SIG-M5 (cell line): ENCODE measurements around the gene PDE11A.
"Not testable (repeated sequence)": the region's sequence is repeated elsewhere in the genome, so short reads cannot be mapped to it uniquely, and the experiment has no call there.

ENCODE experiments used
- DNase-seq: peaks from one replicate; lab custom pipeline; 2025; lab: John Stamatoyannopoulos, UW

PDE11A gene

DNA sequence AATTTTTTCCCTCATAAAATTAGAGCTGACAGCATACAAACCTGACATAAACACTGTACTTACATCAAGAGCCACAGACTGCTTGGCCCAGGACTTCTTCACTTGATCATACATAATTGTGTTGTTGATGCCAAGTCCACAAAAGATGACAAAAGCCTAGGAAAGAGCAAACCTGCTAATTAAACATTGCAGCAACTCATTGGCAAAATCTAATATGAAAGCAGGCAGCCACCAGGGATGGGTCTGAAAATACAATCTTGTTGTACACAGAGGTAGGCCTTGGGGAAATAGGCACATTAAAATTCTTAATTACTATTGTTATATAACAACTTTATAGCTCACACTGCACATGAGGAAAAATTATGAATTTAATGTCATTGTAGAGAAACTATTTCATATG, 255.8 kb downstream of the PDE11A start:
- no peak for DNase-seq

DNA sequence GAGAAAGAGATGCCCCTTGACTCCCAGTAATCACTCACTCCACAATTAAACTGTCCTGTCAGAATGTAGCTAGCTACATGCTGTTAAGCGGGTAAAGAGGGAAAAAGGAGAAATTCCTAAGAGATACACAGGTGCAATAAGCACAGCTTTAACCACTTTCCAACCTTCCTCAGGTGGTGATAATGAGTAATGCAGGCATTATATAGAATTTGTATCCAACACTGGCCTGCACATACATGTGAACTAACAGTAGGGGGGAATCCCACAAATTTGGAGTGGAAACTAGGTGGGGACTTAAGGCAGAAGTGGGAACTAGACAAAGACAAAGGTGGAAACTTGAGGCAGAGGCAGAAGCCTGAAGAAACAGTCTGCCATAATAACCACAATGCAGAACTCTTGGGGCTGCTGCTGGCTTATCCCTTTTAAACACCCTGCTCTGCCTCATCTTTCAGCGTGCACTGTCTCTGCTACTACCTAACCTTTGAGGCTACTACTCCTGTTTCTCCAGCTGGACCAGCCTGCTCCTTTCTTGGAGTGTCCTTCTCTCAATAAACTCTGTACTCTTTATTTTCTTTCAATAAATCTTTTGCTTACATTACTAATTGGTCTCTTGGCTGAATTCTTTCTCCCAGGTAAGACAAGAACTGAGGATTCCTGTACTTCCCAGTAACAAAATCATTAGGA, 259.7 kb downstream of the PDE11A start:
- DNase-seq, result no peak

DNA sequence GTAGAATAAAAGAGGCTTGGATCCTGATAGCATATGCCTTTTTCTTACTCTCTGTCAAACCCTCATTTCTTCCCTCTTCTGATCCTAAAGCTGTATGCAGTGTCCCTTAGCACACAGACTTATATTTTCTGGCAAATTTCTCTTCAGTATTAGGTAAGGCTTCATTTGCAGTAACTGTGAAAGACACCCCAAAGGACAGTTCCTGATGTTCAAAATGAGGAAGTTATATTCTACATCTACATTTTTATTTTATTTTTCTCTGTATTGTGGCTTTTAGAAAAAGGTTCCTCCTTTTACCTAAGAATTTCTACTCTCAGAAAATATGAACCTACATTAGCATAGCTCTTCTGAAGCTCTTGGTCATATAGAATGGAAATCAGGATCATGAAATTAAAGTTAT, 261.7 kb downstream of the PDE11A start:
- DNase-seq, result no peak

DNA sequence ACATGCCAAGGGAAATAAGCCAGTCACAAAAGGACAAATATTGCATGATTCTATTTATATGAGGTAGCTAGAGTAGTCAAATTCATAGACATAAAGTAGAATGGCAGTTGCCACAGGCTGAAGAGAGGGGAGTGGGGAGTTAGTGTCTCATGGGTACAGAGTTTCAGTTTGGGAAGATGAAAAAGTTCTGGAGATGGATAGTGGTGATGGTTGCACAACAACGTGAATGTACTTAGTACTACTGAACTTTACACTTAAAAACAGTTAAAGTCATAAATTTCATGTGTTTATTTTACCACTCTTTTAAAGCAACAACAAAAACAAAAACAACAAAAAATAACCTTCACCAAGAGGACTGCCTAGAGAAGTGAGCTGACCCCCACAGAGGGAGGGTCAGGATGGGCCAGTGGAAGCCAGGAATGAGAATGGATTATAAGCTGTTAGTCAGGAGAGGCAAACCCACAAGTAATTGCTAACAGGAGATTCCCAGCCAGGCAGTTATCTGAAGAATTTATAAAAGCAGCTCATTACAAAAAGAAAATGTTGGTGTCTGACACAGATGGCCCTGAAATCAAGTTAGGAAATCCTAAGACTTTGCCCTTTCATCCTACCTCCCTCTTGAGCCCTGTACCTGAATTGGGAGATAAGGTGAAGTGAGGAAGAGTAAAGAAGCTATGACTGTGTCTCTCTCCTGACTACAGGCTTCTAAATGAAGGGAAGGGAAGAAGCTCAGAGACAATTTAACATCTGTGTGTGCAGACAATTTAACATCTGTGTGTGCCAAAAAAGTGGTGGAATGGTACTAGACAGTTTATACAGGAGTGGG, 263.4 kb downstream of the PDE11A start:
- no peak for DNase-seq

DNA sequence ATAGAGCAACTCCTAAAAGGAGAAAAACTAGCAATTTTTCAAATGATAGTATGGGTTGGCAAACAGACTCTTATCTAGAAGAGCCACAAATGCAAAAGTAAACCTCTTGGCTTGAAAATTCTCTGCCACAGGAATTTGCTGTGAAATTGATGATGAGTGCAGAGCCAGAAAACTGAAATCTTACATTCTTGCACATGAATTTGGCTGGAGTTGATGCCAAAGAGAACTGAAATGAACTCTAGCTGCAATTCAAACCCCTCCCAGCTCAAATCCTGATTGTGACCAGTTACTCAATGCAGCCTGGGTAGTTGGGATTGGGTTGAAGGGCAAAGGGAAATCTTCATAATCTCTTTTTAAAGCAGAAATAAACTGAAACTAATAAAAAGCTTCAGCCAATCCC, 266.6 kb downstream of the PDE11A start:
- DNase-seq, result no peak

DNA sequence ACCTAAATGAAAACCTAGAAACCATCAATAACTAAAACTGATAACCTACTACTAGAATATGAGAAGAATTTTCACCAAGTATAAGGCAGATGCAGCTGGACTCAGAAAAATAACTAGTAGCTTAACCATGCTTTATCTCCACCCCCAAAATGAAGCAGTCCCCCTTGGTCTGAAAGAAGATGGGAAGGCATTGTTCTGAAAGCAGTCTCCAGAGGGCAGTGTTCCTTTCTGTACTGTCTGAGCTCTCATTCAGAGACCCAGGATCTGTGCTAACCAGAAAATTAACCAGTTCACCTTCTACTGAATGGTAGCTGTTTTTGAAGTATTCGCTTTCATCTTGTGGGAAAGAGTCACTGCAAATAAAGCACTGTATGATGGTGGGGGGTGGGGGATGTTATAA, 273.0 kb downstream of the PDE11A start:
- DNase-seq, result no peak

DNA sequence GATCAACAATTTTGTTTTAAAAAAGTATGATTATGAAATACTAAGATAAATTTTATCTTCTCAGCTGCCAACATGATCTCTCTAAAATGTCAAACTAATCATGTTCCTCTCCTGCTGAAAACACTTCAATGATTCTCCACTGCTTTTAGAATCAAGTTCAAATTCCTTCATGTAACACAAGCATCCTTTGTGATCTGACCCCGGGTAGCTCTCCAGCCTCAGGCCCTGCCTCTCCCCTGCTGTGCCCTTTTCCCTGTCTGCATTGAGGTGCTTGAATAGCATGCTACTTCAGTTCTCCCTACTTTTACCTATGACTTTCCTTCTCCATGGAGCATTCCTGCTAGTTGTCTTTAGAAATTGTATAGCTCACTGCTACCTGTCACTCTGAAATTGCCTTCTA, 274.8 kb downstream of the PDE11A start:
- no peak for DNase-seq

DNA sequence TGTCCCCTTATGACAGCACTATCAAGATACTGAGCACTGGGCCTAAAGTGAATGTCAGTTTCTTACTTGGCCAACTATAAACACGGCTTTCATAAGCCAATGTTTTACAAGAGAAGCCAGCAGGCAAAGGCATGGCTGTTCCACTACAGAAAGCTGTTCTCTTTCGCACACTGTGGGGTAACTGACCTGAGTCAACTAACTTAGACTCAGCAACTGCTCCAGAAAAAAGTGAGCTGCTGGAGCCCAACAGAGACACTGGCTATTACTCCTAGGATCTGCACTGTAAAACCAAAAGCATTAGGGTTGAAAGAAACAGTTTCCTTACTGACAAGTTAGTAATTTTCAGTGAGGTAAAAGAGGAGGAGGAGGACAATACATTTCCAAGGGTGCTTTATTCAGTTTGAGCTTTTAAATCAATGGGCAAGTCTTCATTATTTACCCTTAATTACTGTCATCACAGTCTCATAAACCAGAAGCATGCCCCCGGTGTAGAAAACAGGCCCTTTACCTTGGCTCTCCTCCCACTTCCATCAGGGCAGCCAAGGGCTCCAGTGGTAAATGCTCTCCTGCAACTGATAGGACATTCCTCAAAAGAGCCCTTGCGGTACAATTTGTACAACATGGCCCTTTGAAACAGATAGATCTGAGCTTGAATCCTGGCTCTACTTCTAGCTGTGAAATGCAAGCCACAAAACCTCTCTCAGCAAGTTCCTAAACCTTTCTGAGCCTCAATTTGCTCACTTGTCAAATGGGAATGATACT, 275.7 kb downstream of the PDE11A start:
- no peak for DNase-seq

DNA sequence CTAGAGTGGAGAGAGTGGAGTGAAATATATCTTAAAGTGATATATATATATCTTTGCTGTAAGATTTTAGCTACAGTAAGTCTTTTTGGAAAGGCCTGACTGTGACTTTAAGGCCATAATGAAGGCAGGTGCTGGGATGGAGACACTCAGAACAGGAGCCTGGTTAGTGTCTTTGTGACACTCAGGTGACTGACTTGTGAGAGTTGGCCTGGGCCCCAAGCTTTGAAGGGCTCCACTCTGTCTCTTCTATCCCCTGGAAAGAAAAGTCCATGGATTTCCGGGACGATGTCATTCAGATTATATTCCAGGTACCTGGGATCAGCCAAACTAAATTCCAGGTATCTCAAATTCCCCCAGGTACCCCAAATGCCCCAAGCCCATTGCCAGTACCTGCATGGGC, 276.6 kb downstream of the PDE11A start:
- no peak for DNase-seq

DNA sequence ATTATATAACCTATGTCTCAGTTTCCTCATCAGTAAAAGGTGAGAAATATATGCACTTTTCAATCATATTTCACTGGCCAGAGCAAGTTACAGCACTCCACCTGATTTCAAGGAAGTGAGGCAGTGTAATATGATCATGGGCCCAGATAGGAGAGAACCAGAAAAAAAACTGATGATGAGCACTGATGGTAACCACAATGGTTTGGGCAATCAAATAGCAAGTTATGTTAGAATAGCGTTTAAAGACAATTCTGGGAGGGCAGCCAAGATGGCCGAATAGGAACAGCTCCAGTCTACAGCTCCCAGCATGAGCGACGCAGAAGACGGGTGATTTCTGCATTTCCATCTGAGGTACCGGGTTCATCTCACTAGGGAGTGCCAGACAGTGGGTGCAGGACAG, 287.4 kb downstream of the PDE11A start:
- DNase-seq, result not testable (repeated sequence)

DNA sequence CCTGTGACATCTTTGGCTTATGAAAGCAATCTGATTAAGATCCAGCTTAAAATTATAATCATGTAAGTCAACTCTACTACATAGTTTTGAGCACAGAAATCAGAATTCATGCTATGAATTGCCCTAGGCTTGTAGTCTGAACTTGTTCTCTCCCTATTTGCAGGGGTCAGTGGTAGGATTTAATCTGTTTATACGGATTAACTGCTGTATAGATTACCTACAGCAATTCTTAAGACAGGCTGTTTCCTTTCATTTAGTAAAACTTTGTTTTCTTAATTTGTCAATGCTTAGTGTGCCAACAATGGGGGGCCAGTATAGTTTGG, 287.9 kb downstream of the PDE11A start:
- DNase-seq, result no peak

DNA sequence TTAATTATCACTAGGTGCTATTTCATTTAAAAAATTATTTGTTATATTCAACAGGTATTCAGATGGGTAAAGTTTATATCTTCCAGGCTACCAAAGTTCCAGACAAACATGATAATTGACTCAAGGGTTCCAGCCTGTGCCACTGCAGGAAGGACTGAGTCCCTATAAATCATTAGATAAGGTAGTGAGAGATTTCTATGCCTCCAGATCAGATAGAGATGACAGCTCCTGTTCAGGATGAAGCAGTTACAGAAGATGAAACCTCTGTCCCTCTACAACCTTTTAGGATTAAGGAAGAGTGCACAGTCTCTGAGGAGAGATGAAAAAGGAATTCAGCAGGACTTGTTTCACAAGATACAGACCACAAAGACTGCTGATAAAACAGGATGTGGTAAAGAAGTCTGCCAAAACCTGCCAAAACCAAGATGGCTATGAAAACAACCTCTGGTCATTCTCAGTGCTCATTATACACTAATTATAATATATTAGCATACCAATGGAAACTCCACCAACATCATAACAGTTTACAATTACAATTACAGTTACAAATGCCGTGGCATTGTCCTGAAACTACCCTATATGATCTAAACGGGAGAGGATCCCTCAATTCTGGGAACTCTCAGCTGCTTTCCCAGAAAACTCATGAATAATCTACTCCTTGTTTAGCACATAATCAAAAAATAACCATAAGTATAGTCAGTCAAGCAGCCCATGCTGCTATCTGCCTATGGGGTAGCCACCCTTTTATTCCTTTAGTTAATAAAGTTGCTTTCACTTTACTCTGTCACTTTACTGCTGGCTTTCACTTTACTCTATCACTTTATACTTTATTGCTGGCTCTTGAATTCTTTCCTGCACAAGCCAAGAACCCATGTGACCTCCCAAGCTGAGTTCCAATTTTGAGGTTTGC, 288.5 kb downstream of the PDE11A start:
- peak; percentile 8 for DNase-seq

DNA sequence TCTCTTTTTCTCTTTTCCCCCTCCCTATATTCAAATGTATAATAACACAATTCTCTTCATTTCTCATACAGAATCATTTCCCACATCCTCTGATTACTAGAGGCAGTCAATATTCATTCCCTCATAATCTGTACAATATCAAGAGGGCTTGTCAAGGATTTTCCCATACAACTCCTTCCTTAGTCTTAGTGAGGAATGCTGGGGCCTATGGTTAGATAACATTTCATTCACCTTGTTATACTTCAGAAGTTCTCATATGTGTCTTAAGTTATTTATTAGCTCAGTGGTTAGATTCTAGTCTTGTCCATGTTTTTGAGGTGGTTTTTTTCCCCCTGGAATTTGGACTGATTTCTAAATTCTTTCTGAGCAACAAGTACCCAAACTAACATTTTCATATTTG, 289.5 kb downstream of the PDE11A start:
- DNase-seq, result no peak

DNA sequence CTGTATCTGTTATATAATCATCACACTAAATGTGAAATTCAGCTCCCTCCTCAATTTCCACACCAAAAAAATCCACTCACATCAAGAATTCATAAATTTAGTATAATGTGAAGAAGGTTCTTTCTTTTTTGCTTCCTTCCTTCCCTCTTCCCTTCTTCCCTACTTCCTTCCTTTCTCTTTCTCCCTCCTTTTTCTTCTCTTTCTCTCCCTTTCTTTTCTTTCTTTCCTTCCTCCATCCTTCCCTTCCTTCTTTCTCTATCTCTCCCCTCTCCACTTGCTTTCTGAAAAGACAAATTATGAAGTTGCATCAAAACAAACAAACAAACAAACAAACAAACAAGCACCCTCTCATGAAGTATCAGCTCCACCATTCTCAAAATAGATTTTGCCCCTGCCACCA, 290.0 kb downstream of the PDE11A start:
- no peak for DNase-seq

DNA sequence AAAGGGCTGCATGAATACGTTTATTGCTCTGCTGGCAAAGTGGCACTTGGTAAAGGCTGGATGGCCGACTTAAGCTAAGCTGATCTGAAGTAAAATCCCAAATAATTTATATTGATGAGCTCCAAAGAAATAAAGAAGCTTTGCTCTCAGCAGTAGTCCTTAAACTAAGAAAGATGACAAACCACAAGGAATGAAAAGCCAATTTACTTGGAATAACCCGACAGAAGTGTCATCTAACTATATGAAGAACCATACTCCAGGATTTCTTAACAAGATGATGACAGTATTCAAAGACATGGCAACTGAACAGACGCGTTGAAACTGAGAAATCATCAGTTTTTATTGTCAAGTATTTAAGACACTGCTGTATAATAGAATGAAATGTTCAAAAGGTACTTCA, 294.1 kb downstream of the PDE11A start:
- DNase-seq, result no peak

DNA sequence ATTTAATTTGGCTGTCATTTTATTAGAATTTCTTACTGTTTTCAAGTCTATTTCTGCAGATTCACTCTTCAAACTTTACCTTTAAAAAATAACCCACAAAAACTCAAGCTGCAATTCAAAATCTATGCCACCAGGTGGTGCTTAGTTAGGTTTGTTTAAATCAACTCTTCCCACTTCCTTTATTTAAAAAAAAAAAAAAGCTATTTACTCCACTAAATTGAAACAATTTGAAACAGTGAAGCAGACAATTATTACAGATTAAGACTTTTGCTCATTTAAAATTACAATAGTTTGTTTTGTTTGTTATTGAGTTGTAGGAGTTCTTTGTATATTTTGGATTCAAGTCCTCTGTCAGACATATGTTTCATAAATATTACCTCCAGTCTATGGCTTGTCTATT, 300.0 kb downstream of the PDE11A start:
- no peak for DNase-seq

DNA sequence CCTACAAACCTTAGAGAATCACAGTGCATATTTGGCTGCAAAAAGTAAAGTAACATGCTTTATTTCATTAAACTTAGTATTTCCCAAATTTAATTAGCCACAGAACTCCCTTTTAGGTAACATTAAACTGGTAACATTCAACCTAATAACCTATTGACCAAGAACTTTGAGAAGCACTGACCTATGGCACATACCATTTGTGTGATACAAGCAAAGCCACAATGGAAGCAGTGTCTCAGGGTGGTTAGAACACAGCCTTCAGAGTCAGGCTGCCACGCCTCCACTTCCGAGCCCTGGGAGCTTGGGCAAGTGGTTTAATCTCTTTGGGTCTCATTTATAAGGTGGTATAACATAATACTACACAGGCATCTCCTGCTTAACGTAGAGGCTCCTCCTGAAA, 301.4 kb downstream of the PDE11A start:
- DNase-seq, result no peak

DNA sequence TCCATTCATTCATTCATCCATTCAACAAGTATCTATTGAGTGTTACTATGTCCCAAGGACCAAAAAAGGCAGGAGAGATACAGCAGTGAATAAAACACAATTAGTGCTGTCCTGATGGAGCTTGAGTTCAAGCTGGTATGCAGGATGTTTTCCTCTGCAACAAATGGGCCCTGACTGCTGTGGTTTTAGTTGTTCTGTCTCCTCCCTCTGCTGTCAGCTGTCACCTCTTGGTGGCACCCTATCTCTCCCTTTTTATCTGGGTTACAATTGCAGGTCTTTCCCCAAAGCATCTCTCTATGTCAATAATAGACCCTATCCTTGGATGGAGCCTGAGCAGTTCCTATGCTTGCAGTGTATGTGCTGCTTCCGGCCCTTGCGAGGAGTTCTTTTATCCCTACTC, 304.8 kb downstream of the PDE11A start:
- no peak for DNase-seq

DNA sequence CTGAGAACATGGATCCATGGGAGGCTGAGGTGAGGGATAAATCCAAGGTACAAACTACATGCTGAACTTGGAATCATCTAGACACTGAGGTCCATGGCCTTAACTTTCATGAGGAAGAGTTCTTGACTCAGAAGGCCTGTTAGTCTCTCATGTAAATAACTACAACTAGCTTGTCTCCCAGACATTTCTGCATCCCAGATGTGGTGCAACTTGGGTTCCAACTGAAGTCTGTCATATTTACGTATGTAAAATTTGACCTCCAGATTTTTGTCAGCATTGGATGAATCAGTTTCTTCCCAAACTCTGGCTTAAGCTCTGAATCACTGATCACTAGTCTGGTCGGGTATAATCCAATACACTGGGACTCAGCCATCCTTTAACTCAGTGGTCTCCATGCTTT, 306.9 kb downstream of the PDE11A start:
- DNase-seq, result no peak

DNA sequence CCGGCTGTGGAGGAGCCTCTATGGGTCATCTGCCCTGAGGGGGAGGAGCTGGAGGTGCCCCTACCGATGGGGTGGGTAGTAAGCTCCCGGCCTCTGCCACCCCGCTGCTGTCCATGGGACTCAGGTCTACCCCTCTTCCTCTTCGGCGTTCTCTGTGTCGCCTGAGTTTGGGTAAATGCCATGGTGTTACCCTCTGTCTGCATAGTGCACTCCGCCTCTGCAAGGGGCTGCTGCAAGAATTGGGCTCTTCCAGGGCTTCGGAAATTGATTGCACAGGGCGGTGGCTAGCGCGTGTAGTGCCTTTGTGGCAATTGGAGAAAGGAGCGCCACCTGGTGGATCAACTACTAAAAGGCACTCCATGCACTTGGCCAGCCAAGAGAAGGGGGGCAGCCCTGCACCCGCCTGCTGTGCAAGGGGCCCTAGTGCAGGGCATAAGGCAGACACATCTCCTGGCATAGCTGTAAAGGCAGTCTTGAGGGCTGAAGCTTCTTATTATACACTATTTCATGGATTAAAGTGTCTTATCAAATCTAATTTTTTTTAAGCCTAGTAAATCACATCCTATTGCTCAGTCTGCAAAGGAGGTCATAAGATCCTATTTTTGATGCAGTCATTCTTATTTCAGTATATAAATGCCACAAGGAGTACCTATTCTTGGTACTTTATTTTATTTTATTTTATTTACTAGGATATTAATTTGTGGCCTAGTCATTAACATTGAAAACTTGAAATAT, 308.9 kb downstream of the PDE11A start:
- DNase-seq, result peak; percentile 19

DNA sequence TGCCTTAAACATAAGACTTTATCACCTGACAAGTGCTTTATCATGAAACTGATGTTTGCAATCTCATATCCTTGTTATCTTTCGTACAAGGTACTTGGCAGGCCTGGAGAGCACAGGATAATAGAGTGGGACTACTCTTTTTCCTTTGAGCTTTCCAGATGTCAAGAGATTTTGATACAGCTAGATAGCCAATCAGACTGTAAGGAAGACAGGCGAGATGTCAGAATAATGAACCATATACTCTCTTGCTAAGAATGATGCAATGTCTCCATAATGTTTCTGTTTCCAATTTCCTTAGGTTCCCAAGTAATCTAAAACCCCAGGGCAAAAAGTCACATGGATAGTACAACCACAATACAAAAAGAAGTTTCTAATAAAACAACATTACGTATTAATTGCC, 313.1 kb downstream of the PDE11A start:
- DNase-seq, result no peak
